ENCODE measurements around the gene CADPS.

CADPS gene

DNA sequence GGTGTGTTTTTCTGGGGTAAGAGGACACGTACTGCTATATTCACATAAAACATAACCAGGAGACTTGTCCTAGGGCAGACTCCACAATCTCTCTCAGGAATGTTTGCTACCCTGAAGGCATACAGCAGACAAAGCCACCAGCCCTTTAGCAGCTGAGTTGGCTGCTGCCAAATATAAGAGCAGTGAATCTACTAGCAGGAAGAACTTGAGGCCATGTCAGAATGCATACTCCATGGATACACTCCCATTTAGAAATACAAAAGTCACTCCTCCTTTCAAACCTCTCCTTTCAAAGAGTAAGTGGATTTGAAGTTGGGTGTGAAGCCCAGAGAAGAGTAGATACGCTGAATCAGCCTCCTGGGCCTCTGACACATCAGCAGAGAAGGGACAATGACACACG lies 94.1 kb downstream of the CADPS start:
- H3K4me3 ChIP-seq (replicated peaks; ENCODE audit: insufficient read depth, low read length) = no peak overlapping the region
- H3K27ac ChIP-seq (replicated peaks) = no peak overlapping the region
- no peaks in the 10 kb centered on the region for H3K27me3 ChIP-seq (ENCODE audit: insufficient read depth, poor library complexity, severe bottlenecking)
- TF ChIP-seq, protein P1, sequence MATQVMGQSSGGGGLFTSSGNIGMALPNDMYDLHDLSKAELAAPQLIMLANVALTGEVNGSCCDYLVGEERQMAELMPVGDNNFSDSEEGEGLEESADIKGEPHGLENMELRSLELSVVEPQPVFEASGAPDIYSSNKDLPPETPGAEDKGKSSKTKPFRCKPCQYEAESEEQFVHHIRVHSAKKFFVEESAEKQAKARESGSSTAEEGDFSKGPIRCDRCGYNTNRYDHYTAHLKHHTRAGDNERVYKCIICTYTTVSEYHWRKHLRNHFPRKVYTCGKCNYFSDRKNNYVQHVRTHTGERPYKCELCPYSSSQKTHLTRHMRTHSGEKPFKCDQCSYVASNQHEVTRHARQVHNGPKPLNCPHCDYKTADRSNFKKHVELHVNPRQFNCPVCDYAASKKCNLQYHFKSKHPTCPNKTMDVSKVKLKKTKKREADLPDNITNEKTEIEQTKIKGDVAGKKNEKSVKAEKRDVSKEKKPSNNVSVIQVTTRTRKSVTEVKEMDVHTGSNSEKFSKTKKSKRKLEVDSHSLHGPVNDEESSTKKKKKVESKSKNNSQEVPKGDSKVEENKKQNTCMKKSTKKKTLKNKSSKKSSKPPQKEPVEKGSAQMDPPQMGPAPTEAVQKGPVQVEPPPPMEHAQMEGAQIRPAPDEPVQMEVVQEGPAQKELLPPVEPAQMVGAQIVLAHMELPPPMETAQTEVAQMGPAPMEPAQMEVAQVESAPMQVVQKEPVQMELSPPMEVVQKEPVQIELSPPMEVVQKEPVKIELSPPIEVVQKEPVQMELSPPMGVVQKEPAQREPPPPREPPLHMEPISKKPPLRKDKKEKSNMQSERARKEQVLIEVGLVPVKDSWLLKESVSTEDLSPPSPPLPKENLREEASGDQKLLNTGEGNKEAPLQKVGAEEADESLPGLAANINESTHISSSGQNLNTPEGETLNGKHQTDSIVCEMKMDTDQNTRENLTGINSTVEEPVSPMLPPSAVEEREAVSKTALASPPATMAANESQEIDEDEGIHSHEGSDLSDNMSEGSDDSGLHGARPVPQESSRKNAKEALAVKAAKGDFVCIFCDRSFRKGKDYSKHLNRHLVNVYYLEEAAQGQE (IDR thresholded peaks at IDR 0.05; ENCODE audit: insufficient replicate concordance, low read depth) = no peak
- no peak for TF ChIP-seq SPI1 (IDR thresholded peaks at IDR 0.05; ENCODE audit: borderline replicate concordance, low read depth)
- TF ChIP-seq, protein P2, sequence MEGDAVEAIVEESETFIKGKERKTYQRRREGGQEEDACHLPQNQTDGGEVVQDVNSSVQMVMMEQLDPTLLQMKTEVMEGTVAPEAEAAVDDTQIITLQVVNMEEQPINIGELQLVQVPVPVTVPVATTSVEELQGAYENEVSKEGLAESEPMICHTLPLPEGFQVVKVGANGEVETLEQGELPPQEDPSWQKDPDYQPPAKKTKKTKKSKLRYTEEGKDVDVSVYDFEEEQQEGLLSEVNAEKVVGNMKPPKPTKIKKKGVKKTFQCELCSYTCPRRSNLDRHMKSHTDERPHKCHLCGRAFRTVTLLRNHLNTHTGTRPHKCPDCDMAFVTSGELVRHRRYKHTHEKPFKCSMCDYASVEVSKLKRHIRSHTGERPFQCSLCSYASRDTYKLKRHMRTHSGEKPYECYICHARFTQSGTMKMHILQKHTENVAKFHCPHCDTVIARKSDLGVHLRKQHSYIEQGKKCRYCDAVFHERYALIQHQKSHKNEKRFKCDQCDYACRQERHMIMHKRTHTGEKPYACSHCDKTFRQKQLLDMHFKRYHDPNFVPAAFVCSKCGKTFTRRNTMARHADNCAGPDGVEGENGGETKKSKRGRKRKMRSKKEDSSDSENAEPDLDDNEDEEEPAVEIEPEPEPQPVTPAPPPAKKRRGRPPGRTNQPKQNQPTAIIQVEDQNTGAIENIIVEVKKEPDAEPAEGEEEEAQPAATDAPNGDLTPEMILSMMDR (IDR thresholded peaks at IDR 0.05; ENCODE audit: insufficient read depth, low read length) = no peak
- TF ChIP-seq POLR2AphosphoS5 (IDR thresholded peaks at IDR 0.05; ENCODE audit: low read depth) = no peak
- TF ChIP-seq GABPA (IDR thresholded peaks at IDR 0.05; ENCODE audit: low read depth) = no peak
- no peak for DNase-seq (ENCODE audit: low read depth in 1 of 2, low spot score in 1 of 2)

DNA sequence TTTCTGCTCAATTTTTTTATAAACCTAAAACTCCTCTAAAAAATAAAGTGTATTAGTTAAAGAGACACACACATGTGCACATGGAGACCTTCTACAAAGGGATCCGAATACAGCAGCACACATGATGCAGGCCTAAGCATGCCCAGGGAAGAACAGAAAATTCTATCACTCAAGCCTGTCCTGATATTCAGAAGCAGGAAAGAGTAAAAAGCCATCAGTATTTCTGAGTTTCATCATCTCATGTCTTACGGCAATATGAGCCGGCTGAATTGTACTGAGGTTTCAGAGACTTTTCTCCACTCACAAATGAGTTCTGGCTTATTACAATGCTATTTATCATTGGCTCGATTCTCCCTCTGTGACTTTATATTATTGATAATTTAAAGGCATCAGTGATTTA lies 97.5 kb downstream of the CADPS start:
- Histone ChIP-seq H3K27me3 (ENCODE audit: insufficient read depth, poor library complexity, severe bottlenecking) (no peaks in the 10 kb centered on the region), H3K4me3 (replicated peaks; ENCODE audit: insufficient read depth, low read length) (no peak overlapping the region), H3K27ac (replicated peaks) (no peak overlapping the region)
- DNase-seq (ENCODE audit: low read depth in 1 of 2, low spot score in 1 of 2) = no peak
- TF ChIP-seq POLR2AphosphoS5 (IDR thresholded peaks at IDR 0.05; ENCODE audit: low read depth) = no peak
- TF ChIP-seq, protein P1 (IDR thresholded peaks at IDR 0.05; ENCODE audit: insufficient replicate concordance, low read depth) = no peak

DNA sequence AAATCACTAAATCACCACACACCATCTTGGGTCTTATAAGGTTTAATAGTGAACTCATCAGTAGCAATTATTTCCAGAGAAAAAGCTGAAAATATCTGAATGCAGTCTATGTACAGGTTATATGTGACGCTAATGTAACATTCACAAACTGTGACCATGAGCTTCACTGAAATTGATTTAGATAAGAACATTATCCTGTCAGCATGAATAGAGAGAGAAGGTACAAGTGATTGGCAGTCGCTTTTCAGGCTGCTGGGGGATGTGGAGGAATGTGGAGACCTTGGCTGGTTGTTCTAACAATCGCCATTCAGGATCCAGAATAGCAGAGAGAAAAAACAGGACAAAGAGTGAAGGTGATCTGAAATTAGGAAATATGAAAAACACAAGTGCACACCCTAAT lies 98.1 kb downstream of the CADPS start:
- no peak for DNase-seq (ENCODE audit: low read depth in 1 of 2, low spot score in 1 of 2)
- TF ChIP-seq, protein P2 (IDR thresholded peaks at IDR 0.05; ENCODE audit: insufficient read depth, low read length) = no peak
- TF ChIP-seq GABPA (IDR thresholded peaks at IDR 0.05; ENCODE audit: low read depth) = no peak
- TF ChIP-seq SPI1 (IDR thresholded peaks at IDR 0.05; ENCODE audit: borderline replicate concordance, low read depth) = no peak
- TF ChIP-seq, protein P1 (IDR thresholded peaks at IDR 0.05; ENCODE audit: insufficient replicate concordance, low read depth) = no peak
- no peak for TF ChIP-seq POLR2AphosphoS5 (IDR thresholded peaks at IDR 0.05; ENCODE audit: low read depth)
- H3K27me3 ChIP-seq (ENCODE audit: insufficient read depth, poor library complexity, severe bottlenecking) = no peaks in the 10 kb centered on the region
- H3K4me3 ChIP-seq (replicated peaks; ENCODE audit: insufficient read depth, low read length) = no peak overlapping the region
- no peak overlapping the region for H3K27ac ChIP-seq (replicated peaks)

DNA sequence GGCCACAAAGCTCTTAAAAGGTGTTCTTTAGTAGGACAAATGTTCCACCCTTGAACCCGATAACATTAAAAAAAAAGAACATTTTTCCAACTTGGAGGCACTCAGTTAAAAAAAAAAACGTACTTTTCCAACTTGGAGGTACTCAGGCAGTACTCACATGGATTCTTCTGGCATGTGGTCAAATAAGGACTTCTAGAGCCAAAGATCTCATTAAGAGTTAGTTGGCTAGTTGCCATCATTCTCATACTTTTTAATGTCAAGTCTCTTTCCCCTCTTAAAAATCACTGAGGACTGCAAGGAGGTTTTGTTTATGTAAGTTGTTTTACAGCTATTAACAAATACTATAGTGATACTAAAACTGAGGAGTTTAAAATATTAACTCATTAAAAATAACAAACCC lies 101.0 kb downstream of the CADPS start:
- H3K4me3 ChIP-seq (replicated peaks; ENCODE audit: insufficient read depth, low read length) = no peak overlapping the region
- TF ChIP-seq, protein P1 (IDR thresholded peaks at IDR 0.05; ENCODE audit: insufficient replicate concordance, low read depth) = no peak
- no peak for TF ChIP-seq POLR2AphosphoS5 (IDR thresholded peaks at IDR 0.05; ENCODE audit: low read depth)
- TF ChIP-seq, protein P2 (IDR thresholded peaks at IDR 0.05; ENCODE audit: insufficient read depth, low read length) = no peak
- no peak for TF ChIP-seq GABPA (IDR thresholded peaks at IDR 0.05; ENCODE audit: low read depth)
- no peak for TF ChIP-seq SPI1 (IDR thresholded peaks at IDR 0.05; ENCODE audit: borderline replicate concordance, low read depth)
- no peaks in the 10 kb centered on the region for H3K27me3 ChIP-seq (ENCODE audit: insufficient read depth, poor library complexity, severe bottlenecking)
- DNase-seq (ENCODE audit: low read depth in 1 of 2, low spot score in 1 of 2) = no peak
- no peak overlapping the region for H3K27ac ChIP-seq (replicated peaks)
